B cell (primary cell): ENCODE results near the gene ITGA3. TPM values are rescaled to one million over a fixed set of nuclear protein-coding genes. Genes with fewer than 3 reads are reported as not detected.

Source experiments
- ATAC-seq: fragments of 200-7000 bp; cut with Tn5 transposase; one replicate; pipeline ENCODE4 v1.10.0; 2021; ENCODE audit warnings: low read depth, mild to moderate bottlenecking, moderate number of reproducible peaks, moderate library complexity
- CTCF ChIA-PET: fragments of 350-600 bp; sonication (Branson Sonifier 250); formaldehyde crosslinking; loops from one replicate; lab custom pipeline; 2021; ENCODE audit warnings: antibody characterized with exemption, inconsistent platforms; lab: Charles Lee
- POLR2A ChIA-PET: fragments of 350-600 bp; sonication (Branson Sonifier 250); formaldehyde crosslinking; loops from one replicate; lab custom pipeline; 2021; ENCODE audit warnings: antibody characterized with exemption; lab: Charles Lee
- DNase-seq: peaks from one replicate; pipeline ENCODE4 v3.0.0; 2013
- H2AFZ ChIP-seq: 2 replicates; pipeline ENCODE4 v1.6.1; 2012; ENCODE audit warnings: mild to moderate bottlenecking, low read depth, low read length; ENCODE audit not compliant: insufficient read depth, poor library complexity, severe bottlenecking
- H3K27ac ChIP-seq, 2 donors: 1 replicate in 1 of 2; 2 replicates in 1 of 2; pipeline ENCODE4 v1.5.1; 2012 to 2013; ENCODE audit warnings: low read length in 2 of 2, mild to moderate bottlenecking in 2 of 2, moderate library complexity in 1 of 2
- H3K27me3 ChIP-seq, 4 experiments: fragments of 200-600 bp in 1 of 4; sonication (generic) in 1 of 4; replicated peaks in 1 of 4; 1 replicate in 2 of 4; 2 replicates in 2 of 4; pipeline versions ENCODE4 v1.6.1 to v1.7.0; 2013 to 2016; ENCODE audit warnings: low read length in 3 of 4, mild to moderate bottlenecking in 2 of 4, mixed read lengths in 1 of 4, moderate library complexity in 1 of 4; ENCODE audit not compliant: insufficient read depth in 4 of 4, control insufficient read depth in 3 of 4; ENCODE audit errors: control extremely low read depth in 1 of 4
- H3K36me3 ChIP-seq, 2 experiments: replicated peaks in 1 of 2; 1 replicate in 1 of 2; 2 replicates in 1 of 2; pipeline versions ENCODE4 v1.6.1 to v1.7.1; 2013; ENCODE audit warnings: low read length in 1 of 2; ENCODE audit not compliant: insufficient read depth in 2 of 2, control insufficient read depth in 1 of 2; ENCODE audit errors: control extremely low read depth in 1 of 2, extremely low read depth in 1 of 2
- H3K4me1 ChIP-seq, 2 donors: fragments of 200-600 bp in 1 of 2; sonication (generic) in 1 of 2; 1 replicate in 1 of 2; 2 replicates in 1 of 2; pipeline versions ENCODE4 v1.5.1 to v1.6.1; 2013 to 2017; ENCODE audit warnings: low read length in 2 of 2; ENCODE audit not compliant: control insufficient read depth in 2 of 2, insufficient read depth in 2 of 2
- H3K4me2 ChIP-seq: replicated peaks from 2 replicates; pipeline ENCODE3; 2012; ENCODE audit warnings: mild to moderate bottlenecking, low read depth, low read length; ENCODE audit not compliant: poor library complexity, severe bottlenecking
- H3K4me3 ChIP-seq, 5 experiments: fragments of 200-600 bp in 1 of 5; sonication (generic) in 1 of 5; 1 replicate in 3 of 5; 2 replicates in 2 of 5; pipeline versions ENCODE4 v1.5.1 to v1.7.0; 2011 to 2016; ENCODE audit warnings: low read length in 4 of 5, mild to moderate bottlenecking in 4 of 5, low read depth in 2 of 5, control low read depth in 1 of 5, moderate library complexity in 1 of 5; ENCODE audit not compliant: insufficient read depth in 1 of 5; ENCODE audit errors: control extremely low read depth in 1 of 5, extremely low read depth in 1 of 5
- H3K79me2 ChIP-seq: fragments of 200-600 bp; sonication (generic); one replicate; pipeline ENCODE4 v1.6.0; 2016; ENCODE audit warnings: low read length; ENCODE audit not compliant: control insufficient read depth, insufficient read depth
- H3K9ac ChIP-seq: fragments of 200-600 bp; sonication (generic); 2 replicates; pipeline ENCODE4 v1.6.1; 2017; ENCODE audit warnings: mild to moderate bottlenecking, low read length, moderate library complexity
- H3K9me3 ChIP-seq, 3 donors: one replicate each; pipeline versions ENCODE4 v1.6.1 to v1.7.1; 2013; ENCODE audit warnings: low read length in 2 of 3; ENCODE audit not compliant: control insufficient read depth in 2 of 3, insufficient read depth in 1 of 3; ENCODE audit errors: control extremely low read depth in 1 of 3
- H4K20me1 ChIP-seq: 2 replicates; pipeline ENCODE4 v1.6.0; 2012; ENCODE audit warnings: mild to moderate bottlenecking, low read length; ENCODE audit not compliant: insufficient read depth, control insufficient read depth, poor library complexity, severe bottlenecking
- H3K27ac Mint-ChIP-seq: one replicate; pipeline ENCODE4 v1.8.0; 2021; ENCODE audit warnings: mixed read lengths
- H3K27me3 Mint-ChIP-seq: one replicate; pipeline ENCODE4 v1.8.0; 2021; ENCODE audit warnings: mixed read lengths
- H3K4me1 Mint-ChIP-seq: one replicate; pipeline ENCODE4 v1.8.0; 2021; ENCODE audit warnings: mixed read lengths
- H3K4me3 Mint-ChIP-seq: one replicate; pipeline ENCODE4 v1.8.0; 2021; ENCODE audit warnings: mixed read lengths
- H3K9me3 Mint-ChIP-seq: one replicate; pipeline ENCODE4 v1.8.0; 2022; ENCODE audit warnings: mixed read lengths; ENCODE audit not compliant: insufficient read depth
- CTCF ChIP-seq: fragments of 200-600 bp; IDR thresholded peaks from one replicate; pipeline ENCODE4 v1.8.0; 2022; ENCODE audit warnings: antibody characterized with exemption, mild to moderate bottlenecking
- EZH2 ChIP-seq: IDR thresholded peaks from 2 replicates; pipeline ENCODE4 v1.6.1; 2012; ENCODE audit warnings: borderline replicate concordance, low read depth, mild to moderate bottlenecking, moderate library complexity, low read length; ENCODE audit not compliant: insufficient read depth, poor library complexity, severe bottlenecking
- WGBS: methylation state at CpG from one replicate; pipeline ENCODE4 v1.1.5; 2013; ENCODE audit warnings: missing lambda C conversion rate; ENCODE audit not compliant: insufficient coverage; 5-methylcytosine and 5-hydroxymethylcytosine counted together
- intact Hi-C: fragments of 100-400 bp; cut with micrococcal nuclease; formaldehyde crosslinking; loops from one replicate; pipeline ENCODE4 v1.10.0; 2022
- polyA plus RNA-seq: library from polyadenylated mRNA; depleted of rRNA; stranded (reverse); fragments of >200 nt; gene quantifications from 2 replicates; pipeline ENCODE4 v1.2.3, GENCODE V29; 2012
- total RNA-seq, 2 donors: library from RNA; stranded (reverse); fragments of 120-200 nt in 1 of 2; gene quantifications; 1 replicate in 1 of 2; 2 replicates in 1 of 2; pipeline versions ENCODE4 v1.2.3 to v1.2.4, GENCODE V29; 2013 to 2022

Gene ITGA3
- total and polyA plus RNA-seq, 2 donors (not counting 1 experiment from before 2014, with no cell fraction given): 11.9 to 13.3 TPM

- Histone ChIP-seq H2AFZ (no peak overlapping the region), H3K27ac (no peak overlapping the region), H3K9me3 (no peaks in the 10 kb centered on the region), H3K4me1 (no peaks in the 10 kb centered on the region), H4K20me1 (no peaks in the 10 kb centered on the region), H3K36me3 (no peaks in the 10 kb centered on the region), H3K79me2 (no peaks in the 10 kb centered on the region), H3K4me2 (no peak overlapping the region), H3K27me3 (peaks cover 0 to 9% (median under 1%) of the 10 kb centered on the region in 4 experiments), H3K4me3 (no peak overlapping the region), H3K9ac (no peak overlapping the region)
- Mint-ChIP-seq H3K27me3 (peaks cover 31% of the 10 kb centered on the region), H3K27ac (no peak overlapping the region), H3K4me3 (no peak overlapping the region), H3K4me1 (no peaks in the 10 kb centered on the region), H3K9me3 (no peaks in the 10 kb centered on the region)
- TF ChIP-seq CTCF (no peak), EZH2 (no peak)
- no peak for DNase-seq
- ChIA-PET CTCF (interaction anchor here (0.6 to 2.1 kb wide), 4 partner anchors 16 to 264 kb away, joined by 3 to 6 read pairs (median 3); no protein-coding TSS in a partner anchor), POLR2A (no interaction called here)
- intact Hi-C loops: no loop called here
- 80% methylated on average over 4 of the region's 6 CpGs for WGBS
- no peak for ATAC-seq
Observed at GRCh38 chr17:50033316-50033715, 22.6 kb upstream of the ITGA3 start.

GRCh38 chr17:50034498-50035364, 21.2 kb upstream of the ITGA3 start:
- Mint-ChIP-seq H3K27me3 (peaks cover 24% of the 10 kb centered on the region), H3K4me3 (no peak overlapping the region), H3K4me1 (no peaks in the 10 kb centered on the region), H3K27ac (no peak overlapping the region), H3K9me3 (no peaks in the 10 kb centered on the region)
- ChIA-PET POLR2A (no interaction called here), CTCF (interaction anchor here (0.6 to 1.5 kb wide), 2 partner anchors 9 to 41 kb away, joined by 3 read pairs; no protein-coding TSS in a partner anchor)
- H4K20me1 ChIP-seq: no peaks in the 10 kb centered on the region
- H3K4me1 ChIP-seq: no peaks in the 10 kb centered on the region
- H3K9me3 ChIP-seq: no peaks in the 10 kb centered on the region
- WGBS: 75% methylated on average over 9 of the region's 16 CpGs
- H3K4me2 ChIP-seq: no peak overlapping the region
- no peak for ATAC-seq
- intact Hi-C loops: no loop called here
- no peak overlapping the region for H3K9ac ChIP-seq
- no peak overlapping the region for H2AFZ ChIP-seq
- no peaks in the 10 kb centered on the region for H3K36me3 ChIP-seq
- no peak overlapping the region for H3K4me3 ChIP-seq
- no peak for DNase-seq
- no peaks in the 10 kb centered on the region for H3K79me2 ChIP-seq
- no peaks in the 10 kb centered on the region for H3K27me3 ChIP-seq
- no peak overlapping the region for H3K27ac ChIP-seq
- no peak for TF ChIP-seq EZH2
- no peak for TF ChIP-seq CTCF
